HEK293 (cell line): ENCODE measurements around the gene OLFM3.

Source experiments
- CTCF ChIA-PET: fragments of 350-600 bp; formaldehyde crosslinking; extraction: SDS; loops from one replicate; lab custom pipeline; 2021; ENCODE audit warnings: antibody characterized with exemption; lab: Yijun Ruan, JAX
- POLR2A ChIA-PET: fragments of 300-600 bp; formaldehyde crosslinking; extraction: SDS; loops from one replicate; lab custom pipeline; 2020; ENCODE audit warnings: antibody characterized with exemption, inconsistent platforms; lab: Yijun Ruan, JAX
- H3K27ac ChIP-seq: fragments of 200-500 bp; sonication (Bioruptor generic); 2 replicates; pipeline ENCODE4 v1.5.1; 2014; ENCODE audit warnings: low read depth, low read length, control low read depth, inconsistent platforms; ENCODE audit errors: extremely low read depth
- H3K36me3 ChIP-seq, 2 experiments: fragments of 200-500 bp in 1 of 2; sonication (Bioruptor generic) in 1 of 2; 1 replicate in 1 of 2; 2 replicates in 1 of 2; pipeline ENCODE4 v1.5.1; 2014 to 2017; ENCODE audit warnings: inconsistent platforms in 2 of 2, low read length in 2 of 2; ENCODE audit not compliant: control insufficient read depth in 2 of 2, insufficient read depth in 1 of 2
- H3K4me1 ChIP-seq: fragments of 200-500 bp; sonication (Bioruptor generic); 2 replicates; pipeline ENCODE4 v1.5.1; 2014; ENCODE audit warnings: mild to moderate bottlenecking, low read length, inconsistent platforms; ENCODE audit not compliant: control insufficient read depth, insufficient read depth
- H3K4me3 ChIP-seq: 2 replicates; pipeline ENCODE4 v1.5.1; 2011; ENCODE audit warnings: low read depth, mild to moderate bottlenecking, control low read depth, low read length, moderate library complexity
- H3K9me3 ChIP-seq: fragments of 200-500 bp; sonication (Bioruptor generic); 2 replicates; pipeline ENCODE4 v1.5.1; 2014; ENCODE audit warnings: low read depth, low read length, inconsistent platforms; ENCODE audit not compliant: control insufficient read depth, insufficient read depth
- ATF2 ChIP-seq: fragments of 450-650 bp; formaldehyde crosslinking; IDR thresholded peaks from 2 replicates; pipeline ENCODE4 v1.5.1; 2016; ENCODE audit warnings: missing biosample characterization, missing genetic modification characterization, low read depth
- BCL6B ChIP-seq: fragments of 450-650 bp; formaldehyde crosslinking; IDR thresholded peaks from 2 replicates; pipeline ENCODE4 v1.5.1; 2017; ENCODE audit warnings: missing biosample characterization, missing genetic modification characterization
- MZF1 ChIP-seq: fragments of 450-650 bp; formaldehyde crosslinking; IDR thresholded peaks from 2 replicates; pipeline ENCODE4 v1.5.1; 2017; ENCODE audit warnings: missing biosample characterization, missing genetic modification characterization, borderline replicate concordance
- OSR2 ChIP-seq: fragments of 450-650 bp; formaldehyde crosslinking; IDR thresholded peaks from 2 replicates; pipeline ENCODE4 v1.5.1; 2016; ENCODE audit warnings: missing biosample characterization, missing genetic modification characterization
- PBX3 ChIP-seq: sonication (generic); formaldehyde crosslinking; IDR thresholded peaks from 2 replicates; pipeline ENCODE4 v1.8.1; 2022; ENCODE audit warnings: mild to moderate bottlenecking, moderate library complexity, missing genetic modification reagents
- SCRT2 ChIP-seq: fragments of 450-650 bp; formaldehyde crosslinking; IDR thresholded peaks from 2 replicates; pipeline ENCODE4 v1.5.1; 2016; ENCODE audit warnings: missing biosample characterization, missing genetic modification characterization
- TCF7L2 ChIP-seq: IDR thresholded peaks from 2 replicates; pipeline ENCODE4 v1.6.1; 2011; ENCODE audit warnings: low read depth, mild to moderate bottlenecking, inconsistent platforms, low read length, moderate library complexity, borderline replicate concordance
- TSHZ1 ChIP-seq: fragments of 450-650 bp; formaldehyde crosslinking; IDR thresholded peaks from 2 replicates; pipeline ENCODE4 v1.5.1; 2016; ENCODE audit warnings: missing biosample characterization, missing genetic modification characterization, borderline replicate concordance
- ZBTB11 ChIP-seq: fragments of 450-650 bp; formaldehyde crosslinking; conservative IDR thresholded peaks from 2 replicates; pipeline ENCODE4 v1.5.1; 2016; ENCODE audit warnings: low read depth, missing biosample characterization, missing genetic modification characterization
- ZBTB21 ChIP-seq: fragments of 450-650 bp; formaldehyde crosslinking; IDR thresholded peaks from 2 replicates; pipeline ENCODE4 v1.5.1; 2017; ENCODE audit warnings: missing biosample characterization, missing genetic modification characterization
- ZBTB48 ChIP-seq: fragments of 450-650 bp; formaldehyde crosslinking; IDR thresholded peaks from 2 replicates; pipeline ENCODE4 v1.5.1; 2016; ENCODE audit warnings: missing biosample characterization, missing genetic modification characterization
- ZBTB6 ChIP-seq: fragments of 450-650 bp; formaldehyde crosslinking; IDR thresholded peaks from 2 replicates; pipeline ENCODE4 v1.5.1; 2017; ENCODE audit warnings: missing biosample characterization, missing genetic modification characterization
- ZNF266 ChIP-seq: fragments of 450-650 bp; formaldehyde crosslinking; IDR thresholded peaks from 2 replicates; pipeline ENCODE4 v1.5.1; 2016; ENCODE audit warnings: missing biosample characterization, missing genetic modification characterization, low read depth
- ZNF280D ChIP-seq: fragments of 450-650 bp; formaldehyde crosslinking; IDR thresholded peaks from 2 replicates; pipeline ENCODE4 v1.5.1; 2016; ENCODE audit warnings: missing biosample characterization, missing genetic modification characterization
- ZNF350 ChIP-seq: fragments of 450-650 bp; formaldehyde crosslinking; IDR thresholded peaks from 2 replicates; pipeline ENCODE4 v1.5.0; 2017; ENCODE audit warnings: missing biosample characterization, mild to moderate bottlenecking, missing genetic modification characterization
- ZNF513 ChIP-seq: fragments of 450-650 bp; IDR thresholded peaks from 2 replicates; pipeline ENCODE4 v1.5.1; 2018; ENCODE audit warnings: missing biosample characterization, missing genetic modification characterization
- ZNF610 ChIP-seq: fragments of 450-650 bp; formaldehyde crosslinking; IDR thresholded peaks from 2 replicates; pipeline ENCODE4 v1.5.1; 2016; ENCODE audit warnings: missing biosample characterization, missing genetic modification characterization, borderline replicate concordance
- ZNF621 ChIP-seq: fragments of 450-650 bp; formaldehyde crosslinking; IDR thresholded peaks from 2 replicates; pipeline ENCODE4 v1.5.1; 2017; ENCODE audit warnings: missing biosample characterization, missing genetic modification characterization
- ZNF76 ChIP-seq: fragments of 450-650 bp; formaldehyde crosslinking; IDR thresholded peaks from 2 replicates; pipeline ENCODE4; 2016; ENCODE audit warnings: low read depth, missing biosample characterization, missing genetic modification characterization, borderline replicate concordance

OLFM3 gene

GRCh38 chr1:101920577-101920976, 76.1 kb downstream of the OLFM3 start:
- Histone ChIP-seq H3K4me3 (no peak overlapping the region), H3K27ac (no peak overlapping the region), H3K36me3 (no peaks in the 10 kb centered on the region), H3K4me1 (no peaks in the 10 kb centered on the region), H3K9me3 (no peaks in the 10 kb centered on the region)
- no peak for TF ChIP-seq ZBTB21 (tag by site-specific recombination)
- no peak for TF ChIP-seq BCL6B (tag by site-specific recombination)
- no peak for TF ChIP-seq ZBTB48 (tag by site-specific recombination)
- TF ChIP-seq ZNF280D (tag by site-specific recombination): no peak
- no peak for TF ChIP-seq TSHZ1
- no peak for TF ChIP-seq ZNF76
- no peak for TF ChIP-seq ZNF610
- no peak for TF ChIP-seq ZNF266 (tag by site-specific recombination)
- TF ChIP-seq MZF1: no peak
- TF ChIP-seq ZNF513 (tag by site-specific recombination): no peak
- no peak for TF ChIP-seq PBX3 (CRISPR knock-in tag)
- TF ChIP-seq ZNF621 (tag by site-specific recombination): no peak
- TF ChIP-seq OSR2 (tag by site-specific recombination): no peak
- POLR2A ChIA-PET: no interaction called here
- CTCF ChIA-PET: no interaction called here

- POLR2A ChIA-PET: no interaction called here
- Histone ChIP-seq H3K36me3 (no peaks in the 10 kb centered on the region), H3K27ac (no peak overlapping the region), H3K4me1 (no peaks in the 10 kb centered on the region), H3K9me3 (no peaks in the 10 kb centered on the region), H3K4me3 (no peak overlapping the region)
- CTCF ChIA-PET: no interaction called here
- TF ChIP-seq ATF2 (tag by site-specific recombination) (no peak), TCF7L2 (no peak), ZNF350 (tag by site-specific recombination) (no peak), ZBTB6 (tag by site-specific recombination) (no peak), SCRT2 (tag by site-specific recombination) (no peak), ZBTB11 (no peak)
Measured at GRCh38 chr1:101918277-101918676, 78.4 kb downstream of the OLFM3 start.
